Measurements from ENCODE around the gene CABLES1. TPM values are rescaled to one million over a fixed set of nuclear protein-coding genes. Genes with fewer than 3 reads are reported as not detected.

The CABLES1 gene
- polyA plus RNA-seq, 2 of the 4 experiments (the other 2 are of a cell fraction) = 4.5 to 8.6 TPM

GRCh38 chr18:23177433-23178072 is 42.3 kb downstream of the CABLES1 start:
- Histone ChIP-seq H3K27ac (no peak overlapping the region), H3K9me3 (no peaks in the 10 kb centered on the region), H3K4me2 (no peak overlapping the region), H3K4me1 (no peaks in the 10 kb centered on the region), H3K4me3 (no peak overlapping the region)
- FAIRE-seq = no peak
- ChIA-PET POLR2A (no interaction called here), CTCF (no interaction called here)
- no peak for DNase-seq (ENCODE audit: low read depth in 1 of 2, low spot score in 1 of 2)
- WGBS (ENCODE audit: missing lambda C conversion rate) = 88% methylated on average over 10 of the region's 13 CpGs
- TF ChIP-seq, protein P1, sequence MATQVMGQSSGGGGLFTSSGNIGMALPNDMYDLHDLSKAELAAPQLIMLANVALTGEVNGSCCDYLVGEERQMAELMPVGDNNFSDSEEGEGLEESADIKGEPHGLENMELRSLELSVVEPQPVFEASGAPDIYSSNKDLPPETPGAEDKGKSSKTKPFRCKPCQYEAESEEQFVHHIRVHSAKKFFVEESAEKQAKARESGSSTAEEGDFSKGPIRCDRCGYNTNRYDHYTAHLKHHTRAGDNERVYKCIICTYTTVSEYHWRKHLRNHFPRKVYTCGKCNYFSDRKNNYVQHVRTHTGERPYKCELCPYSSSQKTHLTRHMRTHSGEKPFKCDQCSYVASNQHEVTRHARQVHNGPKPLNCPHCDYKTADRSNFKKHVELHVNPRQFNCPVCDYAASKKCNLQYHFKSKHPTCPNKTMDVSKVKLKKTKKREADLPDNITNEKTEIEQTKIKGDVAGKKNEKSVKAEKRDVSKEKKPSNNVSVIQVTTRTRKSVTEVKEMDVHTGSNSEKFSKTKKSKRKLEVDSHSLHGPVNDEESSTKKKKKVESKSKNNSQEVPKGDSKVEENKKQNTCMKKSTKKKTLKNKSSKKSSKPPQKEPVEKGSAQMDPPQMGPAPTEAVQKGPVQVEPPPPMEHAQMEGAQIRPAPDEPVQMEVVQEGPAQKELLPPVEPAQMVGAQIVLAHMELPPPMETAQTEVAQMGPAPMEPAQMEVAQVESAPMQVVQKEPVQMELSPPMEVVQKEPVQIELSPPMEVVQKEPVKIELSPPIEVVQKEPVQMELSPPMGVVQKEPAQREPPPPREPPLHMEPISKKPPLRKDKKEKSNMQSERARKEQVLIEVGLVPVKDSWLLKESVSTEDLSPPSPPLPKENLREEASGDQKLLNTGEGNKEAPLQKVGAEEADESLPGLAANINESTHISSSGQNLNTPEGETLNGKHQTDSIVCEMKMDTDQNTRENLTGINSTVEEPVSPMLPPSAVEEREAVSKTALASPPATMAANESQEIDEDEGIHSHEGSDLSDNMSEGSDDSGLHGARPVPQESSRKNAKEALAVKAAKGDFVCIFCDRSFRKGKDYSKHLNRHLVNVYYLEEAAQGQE (IDR thresholded peaks at IDR 0.05) = no peak
- TF ChIP-seq BHLHE40 (IDR thresholded peaks at IDR 0.05; ENCODE audit: low read depth, low read length) = no peak
- no peak for TF ChIP-seq CTCF (IDR thresholded peaks at IDR 0.05)
- TF ChIP-seq HOXB13 (CRISPR knock-in tag; IDR thresholded peaks at IDR 0.05; ENCODE audit: low read depth) = no peak
- ATAC-seq = no peak; a peak in 1 of 6 replicates

- H3K4me2 ChIP-seq = no peak overlapping the region
- DNase-seq (ENCODE audit: low read depth in 1 of 2, low spot score in 1 of 2) (no peak), FAIRE-seq (no peak), ATAC-seq (no peak)
- no peaks in the 10 kb centered on the region for H3K4me1 ChIP-seq
- no peak overlapping the region for H3K4me3 ChIP-seq
- H3K27ac ChIP-seq = no peak overlapping the region
- ChIA-PET POLR2A (no interaction called here), CTCF (no interaction called here)
- WGBS (ENCODE audit: missing lambda C conversion rate) = 100% methylated on average over 3 of the region's 7 CpGs
- H3K9me3 ChIP-seq = no peaks in the 10 kb centered on the region
- TF ChIP-seq RARB (CRISPR knock-in tag; IDR thresholded peaks at IDR 0.05) (no peak), JUNB (IDR thresholded peaks at IDR 0.05) (no peak), CBX8 (IDR thresholded peaks at IDR 0.05) (no peak), CHD2 (IDR thresholded peaks at IDR 0.05; ENCODE audit: low read length, partially characterized antibody) (no peak), FOSL2 (IDR thresholded peaks at IDR 0.05) (no peak), FOSL2 (CRISPR knock-in tag; IDR thresholded peaks at IDR 0.05) (no peak), MAZ (IDR thresholded peaks at IDR 0.05; ENCODE audit: borderline replicate concordance, low read depth, low read length) (no peak), ZNF302 (CRISPR knock-in tag; IDR thresholded peaks at IDR 0.05) (no peak), CTCF (IDR thresholded peaks at IDR 0.05) (no peak), NR3C1 (IDR thresholded peaks at IDR 0.05) (no peak), EHMT2 (IDR thresholded peaks at IDR 0.05; ENCODE audit: low read depth) (no peak), SREBF2 (IDR thresholded peaks at IDR 0.05) (no peak), ZSCAN20 (CRISPR knock-in tag; IDR thresholded peaks at IDR 0.05) (no peak), KDM1A (IDR thresholded peaks at IDR 0.05; ENCODE audit: low read depth) (no peak), RNF2 (IDR thresholded peaks at IDR 0.05; ENCODE audit: borderline replicate concordance, low read depth) (no peak), EP300 (IDR thresholded peaks at IDR 0.05) (no peak), GATA3 (IDR thresholded peaks at IDR 0.05; ENCODE audit: borderline replicate concordance) (no peak), RCOR1 (IDR thresholded peaks at IDR 0.05; ENCODE audit: low read depth, low read length) (no peak), ELK1 (IDR thresholded peaks at IDR 0.05; ENCODE audit: low read depth, low read length) (no peak)
- TF ChIP-seq, protein P1 (IDR thresholded peaks at IDR 0.05) = no peak
Measured at GRCh38 chr18:23178201-23178600, 42.9 kb downstream of the CABLES1 start.
